Spleen (tissue), 11 donors: ENCODE measurements around the gene PRKCB. TPM values are rescaled to one million over a fixed set of nuclear protein-coding genes. Genes with fewer than 3 reads are reported as not detected.

ENCODE experiments used
- DNase-seq: peaks from one replicate; pipeline ENCODE4 v3.0.0-alpha.2; 2020
- H3K27ac ChIP-seq, 8 donors: fragments of 200-600 bp; sonication (generic) in 7 of 8; 1 replicate in 4 of 8; 2 replicates in 4 of 8; pipeline versions ENCODE4 v1.5.0 to v1.8.0; 2016 to 2021; ENCODE audit warnings: inconsistent platforms in 4 of 8, mild to moderate bottlenecking in 4 of 8, moderate library complexity in 1 of 8
- H3K27me3 ChIP-seq, 7 donors: fragments of 200-600 bp; sonication (generic) in 6 of 7; replicated peaks in 1 of 7; 1 replicate in 4 of 7; 2 replicates in 3 of 7; pipeline versions ENCODE4 v1.5.0 to v1.8.0; 2016 to 2021; ENCODE audit warnings: inconsistent platforms in 3 of 7, mild to moderate bottlenecking in 1 of 7
- H3K36me3 ChIP-seq, 6 donors: fragments of 200-600 bp; sonication (generic) in 5 of 6; 1 replicate in 4 of 6; 2 replicates in 2 of 6; pipeline versions ENCODE4 v1.5.0 to v1.8.0; 2016 to 2021; ENCODE audit warnings: inconsistent platforms in 2 of 6
- H3K4me1 ChIP-seq, 6 donors: fragments of 200-600 bp; sonication (generic) in 5 of 6; 1 replicate in 3 of 6; 2 replicates in 3 of 6; pipeline versions ENCODE4 v1.5.0 to v1.8.0; 2016 to 2021; ENCODE audit warnings: inconsistent platforms in 3 of 6
- H3K4me3 ChIP-seq, 8 donors: fragments of 200-600 bp; sonication (generic) in 7 of 8; 1 replicate in 4 of 8; 2 replicates in 4 of 8; pipeline versions ENCODE4 v1.5.0 to v1.8.0; 2016 to 2021; ENCODE audit warnings: inconsistent platforms in 4 of 8, mild to moderate bottlenecking in 4 of 8, moderate library complexity in 2 of 8
- H3K9me3 ChIP-seq, 8 donors: fragments of 200-600 bp; sonication (generic) in 7 of 8; 1 replicate in 4 of 8; 2 replicates in 4 of 8; pipeline versions ENCODE4 v1.5.0 to v1.8.0; 2016 to 2021; ENCODE audit warnings: inconsistent platforms in 4 of 8
- CTCF ChIP-seq, 11 experiments: fragments of 200-600 bp in 7 of 11; fragments of 450-650 bp in 4 of 11; sonication (generic) in 4 of 11; IDR thresholded peaks in 8 of 11; conservative IDR thresholded peaks in 3 of 11; 1 replicate in 7 of 11; 2 replicates in 4 of 11; pipeline versions ENCODE4 v1.4.0 to v1.8.0; 2016 to 2021; ENCODE audit warnings: antibody characterized with exemption in 11 of 11, inconsistent platforms in 4 of 11, mild to moderate bottlenecking in 1 of 11
- POLR2A ChIP-seq, 3 donors: fragments of 450-650 bp; IDR thresholded peaks; one replicate each; pipeline ENCODE4 v1.5.1; 2017; ENCODE audit warnings: antibody characterized with exemption in 3 of 3, mild to moderate bottlenecking in 1 of 3
- POLR2AphosphoS5 ChIP-seq, 3 donors: sonication (generic); formaldehyde crosslinking; IDR thresholded peaks; one replicate each; pipeline ENCODE4 v1.5.1; 2017; ENCODE audit warnings: antibody characterized with exemption in 3 of 3
- WGBS, 5 donors: extraction: QIAGEN DNeasy Blood & Tissue Kit in 3 of 5; methylation state at CpG; one replicate each; pipeline versions ENCODE4 v1.1.5 to v1.1.7; 2013 to 2018; 5-methylcytosine and 5-hydroxymethylcytosine counted together
- intact Hi-C: fragments of 100-400 bp; cut with DNase I; formaldehyde crosslinking; loops from one replicate; pipeline ENCODE4 v1.15.0; 2023; ENCODE audit warnings: low total_unique reads
- polyA plus RNA-seq, 3 donors: library from polyadenylated mRNA; stranded (reverse); fragments of 200-250 nt; gene quantifications; one replicate each; pipeline ENCODE4 v1.2.1, GENCODE V29; 2013
- total RNA-seq, 7 donors: library from RNA; depleted of rRNA in 3 of 7; stranded (reverse); fragments of >200 nt in 3 of 7; fragmentation: NEBNext Ultra II Directional in 4 of 7; extraction: Animal tissue kit (Norgen Biotek cat#: 25700) in 4 of 7; gene quantifications; one replicate each; pipeline versions ENCODE4 v1.1.0 to v1.2.1, GENCODE V29; 2016 to 2021
- donor health status: healthy with polysubstance abuse.
- donor health status: DM: no; HTN: no; CAD: no; lungs with moderate emphysema.
- donor health status: DM: no; HTN: no; CAD: no.
- donor health status: Bipolar disorder and iron deficiency.
- donor health status: healthy.
- donor health status: DM: no; HTN: no; CAD: no.
- donor health status: DM: yes; HTN: yes; CAD: no.

The PRKCB gene
- total and polyA plus RNA-seq, 10 donors: 33.8 to 284 (median 182) TPM

DNA sequence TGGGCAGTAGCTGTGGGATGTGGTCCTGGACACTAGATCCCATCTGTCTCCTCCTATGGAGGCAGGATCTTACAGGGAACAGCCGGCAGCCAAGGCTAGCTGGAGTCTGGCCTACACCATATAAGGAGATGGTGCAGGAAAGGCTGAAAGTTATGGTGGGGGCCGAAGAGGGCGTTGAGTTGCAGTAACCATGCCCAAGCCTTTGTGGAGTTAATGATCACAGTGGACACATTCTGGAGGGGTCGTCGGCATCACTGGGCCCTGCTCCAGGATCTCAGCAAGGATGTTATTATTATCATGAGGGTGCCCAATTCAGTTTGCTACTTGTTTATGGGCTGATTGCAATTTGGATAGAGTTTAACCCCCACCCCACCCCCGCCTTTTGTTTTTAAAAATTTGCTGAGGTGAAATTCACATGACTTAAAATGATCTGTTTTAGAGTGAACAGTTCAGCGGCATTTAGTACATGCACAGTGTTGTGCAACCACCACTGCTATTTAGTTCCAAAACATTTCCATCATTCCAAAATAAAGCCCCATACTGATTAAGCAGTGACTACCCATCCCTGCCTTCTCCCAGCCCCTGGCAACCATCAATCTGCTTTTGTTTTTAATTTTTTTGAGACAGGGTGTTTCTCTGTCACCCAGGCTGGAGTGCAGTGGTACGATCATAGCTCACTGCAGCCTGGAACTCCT lies 236.0 kb downstream of the PRKCB start:
- TF ChIP-seq POLR2AphosphoS5 (IDR thresholded peaks at IDR 0.05) (no peak), CTCF (IDR thresholded peaks at IDR 0.05 in 8 of 11, conservative IDR thresholded peaks at IDR 0.05 in 3 of 11) (no peak), POLR2A (IDR thresholded peaks at IDR 0.05) (no peak)
- no peaks in the 10 kb centered on the region for H3K27me3 ChIP-seq
- H3K4me3 ChIP-seq: no peak overlapping the region
- peaks cover 0 to 63% (median 23%) of the 10 kb centered on the region in 6 donors for H3K4me1 ChIP-seq
- intact Hi-C loops: no loop called here
- DNase-seq: no peak
- WGBS, 5 donors: 83 to 90% (median 86%) methylated on average over 8 of the region's 8 CpGs
- H3K9me3 ChIP-seq: no peaks in the 10 kb centered on the region
- peak overlapping the region in 5 of 8 donors; percentile 41 to 76 (median 68) for H3K27ac ChIP-seq
- peaks cover 0 to 24% (median 2%) of the 10 kb centered on the region in 6 donors for H3K36me3 ChIP-seq

- Histone ChIP-seq H3K4me3 (no peak overlapping the region), H3K27me3 (no peaks in the 10 kb centered on the region), H3K4me1 (peaks cover 0 to 64% (median 23%) of the 10 kb centered on the region in 6 donors), H3K27ac (peak overlapping the region in 6 of 8 donors; percentile 15 to 76 (median 64)), H3K36me3 (peaks cover 0 to 30% (median 2%) of the 10 kb centered on the region in 6 donors), H3K9me3 (no peaks in the 10 kb centered on the region)
- WGBS, 5 donors: 83 to 96% (median 92%) methylated on average over 8 of the region's 8 CpGs
- intact Hi-C loops: no loop called here
- no peak for TF ChIP-seq POLR2AphosphoS5 (IDR thresholded peaks at IDR 0.05)
- no peak for TF ChIP-seq CTCF (IDR thresholded peaks at IDR 0.05 in 8 of 11, conservative IDR thresholded peaks at IDR 0.05 in 3 of 11)
- no peak for TF ChIP-seq POLR2A (IDR thresholded peaks at IDR 0.05)
- no peak for DNase-seq
Measured at GRCh38 chr16:24073321-24073720, 237.5 kb downstream of the PRKCB start.

DNA sequence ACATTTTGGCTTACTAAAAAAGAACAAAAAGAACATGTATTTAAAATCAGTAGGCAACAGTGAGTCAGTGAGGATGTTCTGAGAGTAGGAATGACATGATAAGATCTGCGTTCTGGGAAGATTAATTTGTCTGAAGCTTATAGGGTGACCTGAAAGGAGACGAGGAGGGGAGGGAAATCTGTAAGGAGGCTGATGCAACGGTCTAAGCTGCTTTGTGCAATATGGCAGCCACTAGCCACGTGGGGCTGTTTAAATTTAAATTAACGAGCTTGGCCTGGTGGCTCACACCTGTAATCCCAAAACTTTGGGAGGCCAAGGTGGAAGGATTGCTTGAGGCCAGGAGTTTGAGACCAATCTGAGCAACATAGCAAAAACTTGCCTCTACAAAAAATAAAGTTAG lies 238.8 kb downstream of the PRKCB start:
- Histone ChIP-seq H3K36me3 (peaks cover 0 to 34% (median 0%) of the 10 kb centered on the region in 6 donors), H3K4me1 (peaks cover 0 to 64% (median 23%) of the 10 kb centered on the region in 6 donors), H3K4me3 (no peak overlapping the region), H3K9me3 (no peaks in the 10 kb centered on the region), H3K27me3 (no peaks in the 10 kb centered on the region), H3K27ac (no peak overlapping the region)
- intact Hi-C loops: no loop called here
- DNase-seq: no peak
- TF ChIP-seq CTCF (IDR thresholded peaks at IDR 0.05 in 8 of 11, conservative IDR thresholded peaks at IDR 0.05 in 3 of 11) (no peak), POLR2A (IDR thresholded peaks at IDR 0.05) (no peak), POLR2AphosphoS5 (IDR thresholded peaks at IDR 0.05) (no peak)
- whole genome bisulfite sequencing, 5 donors: 79 to 88% (median 81%) methylated on average over 5 of the region's 5 CpGs

DNA sequence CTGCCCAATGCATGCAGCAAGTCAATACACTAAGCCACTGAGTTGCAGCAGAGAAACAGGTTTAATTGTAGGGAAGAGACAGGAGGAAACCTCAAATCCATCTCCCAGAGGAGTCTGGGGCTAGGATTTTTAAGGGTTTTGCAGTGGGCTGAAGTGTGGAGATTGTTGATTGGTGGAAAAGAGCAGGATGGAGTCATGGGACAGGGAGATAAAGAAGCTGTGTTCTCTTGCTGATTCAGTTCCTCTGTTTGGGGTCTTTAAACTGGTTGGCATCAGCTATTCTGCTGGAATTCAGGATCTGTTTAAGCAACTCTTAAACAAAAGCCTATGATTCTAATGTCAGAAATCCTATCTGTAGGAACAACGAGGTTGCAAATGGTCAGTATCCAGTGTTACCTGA lies 239.5 kb downstream of the PRKCB start:
- Histone ChIP-seq H3K4me1 (peaks cover 0 to 63% (median 23%) of the 10 kb centered on the region in 6 donors), H3K4me3 (no peak overlapping the region), H3K36me3 (peaks cover 0 to 27% (median 0%) of the 10 kb centered on the region in 6 donors), H3K9me3 (no peaks in the 10 kb centered on the region), H3K27me3 (no peaks in the 10 kb centered on the region), H3K27ac (no peak overlapping the region)
- intact Hi-C loops: no loop called here
- TF ChIP-seq POLR2AphosphoS5 (IDR thresholded peaks at IDR 0.05) (no peak), CTCF (IDR thresholded peaks at IDR 0.05 in 8 of 11, conservative IDR thresholded peaks at IDR 0.05 in 3 of 11) (no peak), POLR2A (IDR thresholded peaks at IDR 0.05) (no peak)
- 76 to 92% (median 87%) methylated on average over 1 of the region's 1 CpG for WGBS, 5 donors
- no peak for DNase-seq
